Measurements from ENCODE around the gene NCKAP5L. TPM values are rescaled to one million over a fixed set of nuclear protein-coding genes. Genes with fewer than 3 reads are reported as not detected.

The NCKAP5L gene
- total RNA-seq, 1 donor from 2014 or later, result 64.3 TPM

DNA sequence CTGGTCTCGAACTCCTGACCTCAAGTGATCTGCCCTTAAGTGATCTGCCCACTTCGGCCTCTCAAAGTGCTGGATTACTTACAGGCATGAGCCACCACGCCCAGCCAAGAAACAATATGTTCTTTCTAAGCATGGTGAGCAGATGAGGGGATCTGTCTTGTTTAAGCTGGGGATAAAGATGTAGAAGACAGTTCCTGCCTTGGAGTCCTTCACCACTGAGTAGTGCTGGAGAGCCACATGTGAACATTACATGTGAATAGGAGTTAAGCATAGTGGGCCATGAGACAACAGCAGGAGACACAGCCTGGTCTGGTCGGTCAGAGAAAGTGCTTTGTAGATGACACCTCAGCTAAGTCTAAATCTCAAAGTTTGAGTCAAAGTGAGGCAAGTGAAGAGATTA lies 60.9 kb downstream of the NCKAP5L start:
- H3K4me1 Mint-ChIP-seq (ENCODE audit: low read depth, unreplicated experiment), result no peaks in the 10 kb centered on the region
- peaks cover 12% of the 10 kb centered on the region for H3K27me3 Mint-ChIP-seq (ENCODE audit: unreplicated experiment)
- H3K4me3 Mint-ChIP-seq (ENCODE audit: unreplicated experiment), result peak overlapping the region; percentile 8
- peaks cover 4% of the 10 kb centered on the region for H3K36me3 Mint-ChIP-seq (ENCODE audit: unreplicated experiment)
- TF ChIP-seq, protein P1, sequence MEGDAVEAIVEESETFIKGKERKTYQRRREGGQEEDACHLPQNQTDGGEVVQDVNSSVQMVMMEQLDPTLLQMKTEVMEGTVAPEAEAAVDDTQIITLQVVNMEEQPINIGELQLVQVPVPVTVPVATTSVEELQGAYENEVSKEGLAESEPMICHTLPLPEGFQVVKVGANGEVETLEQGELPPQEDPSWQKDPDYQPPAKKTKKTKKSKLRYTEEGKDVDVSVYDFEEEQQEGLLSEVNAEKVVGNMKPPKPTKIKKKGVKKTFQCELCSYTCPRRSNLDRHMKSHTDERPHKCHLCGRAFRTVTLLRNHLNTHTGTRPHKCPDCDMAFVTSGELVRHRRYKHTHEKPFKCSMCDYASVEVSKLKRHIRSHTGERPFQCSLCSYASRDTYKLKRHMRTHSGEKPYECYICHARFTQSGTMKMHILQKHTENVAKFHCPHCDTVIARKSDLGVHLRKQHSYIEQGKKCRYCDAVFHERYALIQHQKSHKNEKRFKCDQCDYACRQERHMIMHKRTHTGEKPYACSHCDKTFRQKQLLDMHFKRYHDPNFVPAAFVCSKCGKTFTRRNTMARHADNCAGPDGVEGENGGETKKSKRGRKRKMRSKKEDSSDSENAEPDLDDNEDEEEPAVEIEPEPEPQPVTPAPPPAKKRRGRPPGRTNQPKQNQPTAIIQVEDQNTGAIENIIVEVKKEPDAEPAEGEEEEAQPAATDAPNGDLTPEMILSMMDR (IDR thresholded peaks at IDR 0.05; ENCODE audit: partially characterized antibody, unreplicated experiment), result no peak
- no peak for DNase-seq
- peaks cover 2% of the 10 kb centered on the region for H3K9me3 Mint-ChIP-seq (ENCODE audit: unreplicated experiment)
- peak overlapping the region; percentile 62 for H3K27ac Mint-ChIP-seq (ENCODE audit: unreplicated experiment)

DNA sequence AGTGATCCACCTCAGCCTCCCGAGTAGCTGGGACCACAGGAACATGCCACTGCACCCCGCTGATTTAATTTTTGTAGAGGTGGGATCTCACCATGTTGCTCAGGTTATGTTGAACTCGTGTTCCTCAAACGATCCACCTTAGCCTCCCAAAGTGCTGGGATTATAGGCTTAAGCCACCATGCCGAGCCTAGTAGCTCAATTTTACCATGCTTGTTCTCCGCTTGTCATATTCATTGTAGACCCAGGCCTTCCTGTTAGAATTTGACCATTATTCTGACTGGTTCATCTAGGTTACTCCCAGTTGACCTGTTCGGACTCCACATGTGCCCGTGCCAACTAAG lies 62.1 kb downstream of the NCKAP5L start:
- Mint-ChIP-seq H3K27me3 (ENCODE audit: unreplicated experiment) (peaks cover 12% of the 10 kb centered on the region), H3K36me3 (ENCODE audit: unreplicated experiment) (peaks cover 9% of the 10 kb centered on the region), H3K4me1 (ENCODE audit: low read depth, unreplicated experiment) (no peaks in the 10 kb centered on the region), H3K27ac (ENCODE audit: unreplicated experiment) (peak overlapping the region; percentile 64), H3K4me3 (ENCODE audit: unreplicated experiment) (no peak overlapping the region), H3K9me3 (ENCODE audit: unreplicated experiment) (peaks cover 5% of the 10 kb centered on the region)
- TF ChIP-seq, protein P1 (IDR thresholded peaks at IDR 0.05; ENCODE audit: partially characterized antibody, unreplicated experiment), result no peak
- DNase-seq, result no peak

DNA sequence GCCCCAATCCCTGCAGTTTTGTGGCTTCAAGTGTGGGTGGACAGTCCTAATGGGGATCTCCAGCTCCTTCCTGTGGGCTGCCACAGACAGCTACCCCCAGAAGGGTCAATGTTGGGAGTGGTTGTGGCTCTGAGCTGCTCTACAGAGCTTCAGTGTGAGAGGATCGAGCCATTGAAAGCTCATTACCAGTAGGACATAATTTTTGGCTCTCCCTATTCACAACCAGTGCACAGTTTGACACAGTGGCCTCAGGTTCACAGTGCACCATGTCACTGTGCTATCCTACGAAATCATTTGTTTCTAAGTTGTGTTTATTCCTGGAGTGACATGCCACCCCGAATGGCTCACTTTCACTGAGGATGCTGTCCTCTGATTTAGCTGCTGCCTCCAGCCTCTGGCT lies 64.1 kb downstream of the NCKAP5L start:
- Mint-ChIP-seq H3K4me3 (ENCODE audit: unreplicated experiment) (no peak overlapping the region), H3K4me1 (ENCODE audit: low read depth, unreplicated experiment) (no peaks in the 10 kb centered on the region), H3K9me3 (ENCODE audit: unreplicated experiment) (peaks cover 5% of the 10 kb centered on the region), H3K27ac (ENCODE audit: unreplicated experiment) (no peak overlapping the region), H3K27me3 (ENCODE audit: unreplicated experiment) (peaks cover 12% of the 10 kb centered on the region), H3K36me3 (ENCODE audit: unreplicated experiment) (peaks cover 9% of the 10 kb centered on the region)
- TF ChIP-seq, protein P1 (IDR thresholded peaks at IDR 0.05; ENCODE audit: partially characterized antibody, unreplicated experiment), result no peak
- DNase-seq, result no peak

DNA sequence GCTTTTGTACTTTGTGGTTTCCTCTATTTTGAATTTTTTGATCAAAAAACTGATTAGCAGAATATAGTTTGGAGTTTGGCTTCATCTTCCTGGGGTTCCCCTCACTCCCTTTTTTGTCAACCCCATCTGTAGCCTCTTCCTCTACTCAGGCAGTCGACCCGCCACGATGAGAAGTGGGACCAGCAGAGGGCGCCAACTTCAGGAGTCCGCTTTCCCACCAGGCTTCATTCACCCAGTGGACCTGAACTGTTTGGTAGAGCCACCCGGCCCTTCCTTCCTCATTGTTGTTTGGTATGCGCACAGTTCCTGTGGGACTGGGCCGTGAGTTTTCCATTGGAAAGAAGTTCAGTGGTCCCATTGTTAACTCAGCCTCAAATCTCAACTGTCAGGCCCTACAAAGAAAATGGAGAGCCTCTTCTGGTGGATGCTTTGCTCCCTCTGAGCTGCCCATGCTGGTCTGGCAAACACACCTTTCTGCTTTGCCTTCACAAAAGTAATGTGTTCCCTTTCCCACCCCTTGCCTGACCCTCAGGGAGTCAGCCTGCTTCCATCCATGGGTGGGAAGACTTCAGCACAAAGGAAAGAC lies 65.1 kb downstream of the NCKAP5L start:
- TF ChIP-seq, protein P1 (IDR thresholded peaks at IDR 0.05; ENCODE audit: partially characterized antibody, unreplicated experiment), result peak; percentile 79
- peaks cover 9% of the 10 kb centered on the region for H3K36me3 Mint-ChIP-seq (ENCODE audit: unreplicated experiment)
- peaks cover 12% of the 10 kb centered on the region for H3K27me3 Mint-ChIP-seq (ENCODE audit: unreplicated experiment)
- no peaks in the 10 kb centered on the region for H3K4me1 Mint-ChIP-seq (ENCODE audit: low read depth, unreplicated experiment)
- DNase-seq, result peak; percentile 88
- peaks cover 5% of the 10 kb centered on the region for H3K9me3 Mint-ChIP-seq (ENCODE audit: unreplicated experiment)
- H3K27ac Mint-ChIP-seq (ENCODE audit: unreplicated experiment), result peak overlapping the region; percentile 38
- H3K4me3 Mint-ChIP-seq (ENCODE audit: unreplicated experiment), result peak overlapping the region; percentile 18

DNA sequence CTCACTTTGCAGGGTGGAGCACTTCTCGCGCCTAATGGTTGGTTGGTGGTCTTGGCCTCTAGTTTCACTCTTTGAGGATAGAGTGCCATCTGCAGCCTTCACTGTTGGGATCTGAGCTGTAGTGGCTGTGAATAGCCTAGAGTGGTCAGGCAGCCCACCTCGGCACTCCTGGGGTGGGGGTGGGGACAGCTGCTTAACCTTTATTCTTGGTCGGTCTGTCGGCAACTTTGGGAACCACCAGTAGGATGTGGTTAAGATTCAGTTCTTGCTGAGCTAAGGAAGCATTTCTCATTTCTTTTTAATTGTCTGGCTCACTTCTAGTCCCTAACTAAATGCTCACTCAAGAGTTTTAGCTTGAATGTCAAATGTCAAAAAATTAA lies 65.8 kb downstream of the NCKAP5L start:
- peaks cover 9% of the 10 kb centered on the region for H3K27me3 Mint-ChIP-seq (ENCODE audit: unreplicated experiment)
- peaks cover 7% of the 10 kb centered on the region for H3K36me3 Mint-ChIP-seq (ENCODE audit: unreplicated experiment)
- H3K4me3 Mint-ChIP-seq (ENCODE audit: unreplicated experiment), result no peak overlapping the region
- H3K9me3 Mint-ChIP-seq (ENCODE audit: unreplicated experiment), result peaks cover 5% of the 10 kb centered on the region
- H3K27ac Mint-ChIP-seq (ENCODE audit: unreplicated experiment), result no peak overlapping the region
- no peaks in the 10 kb centered on the region for H3K4me1 Mint-ChIP-seq (ENCODE audit: low read depth, unreplicated experiment)
- TF ChIP-seq, protein P1 (IDR thresholded peaks at IDR 0.05; ENCODE audit: partially characterized antibody, unreplicated experiment), result no peak
- no peak for DNase-seq

All from glutamatergic neuron (in vitro differentiated cells).